ENCODE measurements around the gene ZMIZ2.
"Not testable (repeated sequence)": the region's sequence is repeated elsewhere in the genome, so short reads cannot be mapped to it uniquely, and the experiment has no call there.

The ZMIZ2 gene

GRCh38 chr7:44802418-44803025 is 53.9 kb downstream of the ZMIZ2 start:
- DNase-seq (ENCODE audit: low read depth in 2 of 2, low spot score in 1 of 2), result no peak

GRCh38 chr7:44803828-44804519 is 55.3 kb downstream of the ZMIZ2 start:
- DNase-seq (ENCODE audit: low read depth in 2 of 2, low spot score in 1 of 2), result not testable (repeated sequence)

- no peak for DNase-seq (ENCODE audit: low read depth in 2 of 2, low spot score in 1 of 2)
Measured at GRCh38 chr7:44805950-44806349, 57.3 kb downstream of the ZMIZ2 start.

GRCh38 chr7:44808914-44809393 is 60.3 kb downstream of the ZMIZ2 start:
- no peak for DNase-seq (ENCODE audit: low read depth in 2 of 2, low spot score in 1 of 2)

GRCh38 chr7:44811093-44811492 is 62.4 kb downstream of the ZMIZ2 start:
- DNase-seq (ENCODE audit: low read depth in 2 of 2, low spot score in 1 of 2), result no peak

- no peak for DNase-seq (ENCODE audit: low read depth in 2 of 2, low spot score in 1 of 2)
Measured at GRCh38 chr7:44811571-44811970, 62.9 kb downstream of the ZMIZ2 start.

- no peak for DNase-seq (ENCODE audit: low read depth in 2 of 2, low spot score in 1 of 2)
Measured at GRCh38 chr7:44814919-44815318, 66.3 kb downstream of the ZMIZ2 start.

GRCh38 chr7:44819292-44819691 is 70.6 kb downstream of the ZMIZ2 start:
- DNase-seq (ENCODE audit: low read depth in 2 of 2, low spot score in 1 of 2), result no peak

Data from stimulated activated CD8-positive, alpha-beta memory T cell treated with anti-CD3 and anti-CD28 coated beads, Interleukin-4, amount 100 ng/mL, for 4 hours (primary cell).